ENCODE measurements around the gene EME1. TPM values are rescaled to one million over a fixed set of nuclear protein-coding genes. Genes with fewer than 3 reads are reported as not detected.

The EME1 gene
- polyA plus RNA-seq, 1 of the 3 experiments (the other 2 are of a cell fraction) = 16.9 TPM

DNA sequence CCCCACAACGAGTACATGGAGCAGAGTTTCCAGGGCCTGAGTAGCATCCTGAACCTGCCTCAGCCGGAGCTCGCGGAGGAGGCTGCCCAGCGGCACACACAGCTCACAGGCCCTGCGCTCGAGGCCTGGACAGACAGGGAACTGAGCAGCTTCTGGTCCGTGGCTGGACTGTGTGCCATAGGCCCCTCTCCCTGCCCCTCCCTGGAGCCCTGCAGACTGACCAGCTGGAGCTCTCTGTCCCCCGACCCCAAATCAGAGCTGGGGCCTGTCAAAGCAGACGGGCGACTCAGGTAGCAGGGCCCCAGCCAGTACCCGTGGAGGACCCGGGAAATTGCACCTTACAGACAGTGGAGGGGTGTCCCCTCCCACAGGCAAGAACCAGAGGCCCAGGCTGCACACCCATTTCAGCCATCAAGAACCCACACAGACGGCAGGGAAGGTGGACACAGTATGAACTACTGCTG is 13.0 kb upstream of the EME1 start:
- H3K4me3 ChIP-seq (ENCODE audit: low read depth in 2 of 2, low read length in 1 of 2) = no peak overlapping the region
- POLR2A ChIA-PET = interaction anchor here (1.4 kb wide), 1 partner anchor 9 kb away, joined by 4 read pairs; no protein-coding TSS in a partner anchor
- H3F3A ChIP-seq (replicated peaks; ENCODE audit: insufficient read depth) = peaks cover 21% of the 10 kb centered on the region

DNA sequence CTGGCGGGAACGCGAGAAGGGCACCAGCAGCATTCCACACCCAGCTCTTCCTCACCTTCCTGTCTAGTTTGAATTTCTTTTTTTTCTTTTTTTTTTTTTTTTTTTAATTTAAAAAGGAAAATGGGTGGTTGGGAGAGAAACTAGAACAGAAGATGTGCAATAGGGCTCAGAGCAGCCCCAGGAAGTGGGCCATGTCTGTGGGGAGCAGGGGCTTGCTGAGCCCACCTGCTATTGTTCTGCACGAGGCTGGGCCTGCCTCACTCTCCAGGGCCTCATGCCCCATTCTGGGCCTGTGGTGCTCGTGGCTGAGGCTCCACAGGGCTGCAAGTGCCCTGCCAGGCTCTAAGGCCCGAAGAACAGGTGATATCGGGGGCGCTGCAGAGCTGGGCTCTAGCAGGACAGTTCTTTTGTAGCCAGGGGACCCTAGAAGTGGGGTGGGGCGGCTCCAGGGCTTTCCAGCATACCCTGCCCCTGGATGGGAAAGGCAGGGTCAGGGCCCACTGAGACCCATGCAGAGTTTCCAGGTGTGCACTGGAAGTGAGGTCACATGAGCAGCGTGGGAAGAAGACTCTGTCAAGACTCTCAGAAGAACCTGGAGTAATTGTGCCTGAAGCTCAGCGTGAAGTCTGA is 12.4 kb upstream of the EME1 start:
- no peak overlapping the region for H3K9ac ChIP-seq
- H3K4me1 ChIP-seq (ENCODE audit: control insufficient read depth in 1 of 2, insufficient read depth in 2 of 2, low read depth in 1 of 2, low read length in 1 of 2) = peaks cover 9 to 25% of the 10 kb centered on the region in 2 experiments; a peak in 2 of 4 replicates
- H3K27me3 ChIP-seq (ENCODE audit: insufficient read depth) = no peaks in the 10 kb centered on the region
- peaks cover 21% of the 10 kb centered on the region for H3F3A ChIP-seq (replicated peaks; ENCODE audit: insufficient read depth)
- H3K4me3 ChIP-seq (ENCODE audit: low read depth in 2 of 2, low read length in 1 of 2) = no peak overlapping the region
- no peak overlapping the region for H3K27ac ChIP-seq (ENCODE audit: low read depth in 2 of 2, low read length in 1 of 2)
- TF ChIP-seq NFIC (IDR thresholded peaks at IDR 0.05; ENCODE audit: borderline replicate concordance) (no peak), MEF2A (IDR thresholded peaks at IDR 0.05; ENCODE audit: borderline replicate concordance, low read depth) (no peak)
- 90% methylated on average over 11 of the region's 11 CpGs for WGBS (ENCODE audit: low lambda C conversion rate)
- H3K4me2 ChIP-seq = no peak overlapping the region
- H3K9me2 ChIP-seq = no peaks in the 10 kb centered on the region
- H3K9me3 ChIP-seq = no peaks in the 10 kb centered on the region
- no peak overlapping the region for H2AFZ ChIP-seq (ENCODE audit: low read depth)
- DNase-seq = no peak
- no peaks in the 10 kb centered on the region for H4K20me1 ChIP-seq (ENCODE audit: insufficient read depth)
- peaks cover 32 to 55% of the 10 kb centered on the region in 2 experiments for H3K36me3 ChIP-seq (replicated peaks in 1 of 2; ENCODE audit: control insufficient read depth in 1 of 2, insufficient read depth in 2 of 2, low read length in 1 of 2)
- H3K79me2 ChIP-seq (ENCODE audit: insufficient read depth) = no peaks in the 10 kb centered on the region
- CTCF ChIA-PET = interaction anchor here (1.0 to 4.0 kb wide), 16 partner anchors 9 to 160 kb away, joined by 5 to 56 read pairs (median 12); partner anchors contain the start of genes ACSF2, EME1, LRRC59 and MRPL27
- POLR2A ChIA-PET = interaction anchor here (1.4 to 3.2 kb wide), 3 partner anchors 8 to 14 kb away, joined by 4 to 18 read pairs (median 9); partner anchors contain the start of gene XYLT2

More for the DNA sequence above, 13.0 kb upstream of the EME1 start:
- H3K27me3 ChIP-seq (ENCODE audit: insufficient read depth) = no peaks in the 10 kb centered on the region
- no peak for DNase-seq
- no peaks in the 10 kb centered on the region for H3K9me3 ChIP-seq
- CTCF ChIA-PET = interaction anchor here (0.8 to 3.9 kb wide), 5 partner anchors 37 to 159 kb away, joined by 3 to 52 read pairs (median 13); partner anchors contain the start of genes LRRC59 and RSAD1
- H3K9me2 ChIP-seq = no peaks in the 10 kb centered on the region
- H2AFZ ChIP-seq (ENCODE audit: low read depth) = no peak overlapping the region
- H3K4me1 ChIP-seq (ENCODE audit: control insufficient read depth in 1 of 2, insufficient read depth in 2 of 2, low read depth in 1 of 2, low read length in 1 of 2) = peaks cover 9 to 25% of the 10 kb centered on the region in 2 experiments; a peak in 2 of 4 replicates
- H3K9ac ChIP-seq = no peak overlapping the region
- 94% methylated on average over 8 of the region's 14 CpGs for WGBS (ENCODE audit: low lambda C conversion rate)
- H3K27ac ChIP-seq (ENCODE audit: low read depth in 2 of 2, low read length in 1 of 2) = no peak overlapping the region
- no peaks in the 10 kb centered on the region for H4K20me1 ChIP-seq (ENCODE audit: insufficient read depth)
- H3K79me2 ChIP-seq (ENCODE audit: insufficient read depth) = no peaks in the 10 kb centered on the region
- H3K4me2 ChIP-seq = no peak overlapping the region
- H3K36me3 ChIP-seq (replicated peaks in 1 of 2; ENCODE audit: control insufficient read depth in 1 of 2, insufficient read depth in 2 of 2, low read length in 1 of 2) = peaks cover 37 to 55% of the 10 kb centered on the region in 2 experiments
- TF ChIP-seq TEAD4 (IDR thresholded peaks at IDR 0.05; ENCODE audit: borderline replicate concordance, insufficient read depth) (no peak), POLR2AphosphoS5 (IDR thresholded peaks at IDR 0.05; ENCODE audit: low read depth, low read length) (0 out of 2 replicates have a peak, but pooled peaks have one; percentile 16), SIN3A (IDR thresholded peaks at IDR 0.05; ENCODE audit: borderline replicate concordance, low read depth, low read length) (no peak), RAD21 (IDR thresholded peaks at IDR 0.05; ENCODE audit: low read length) (no peak), MEF2A (IDR thresholded peaks at IDR 0.05; ENCODE audit: borderline replicate concordance, low read depth) (no peak), TAF1 (IDR thresholded peaks at IDR 0.05; ENCODE audit: borderline replicate concordance, low read depth, low read length) (no peak), JUND (IDR thresholded peaks at IDR 0.05) (no peak), RCOR1 (IDR thresholded peaks at IDR 0.05; ENCODE audit: low read length) (no peak)
